Testis (tissue), 2 donors: Measurements from ENCODE around the gene HCLS1.

Experiments
- CTCF ChIP-seq, 3 experiments: fragments of 450-650 bp in 2 of 3; fragments of 200-600 bp in 1 of 3; sonication (generic) in 1 of 3; IDR thresholded peaks; one replicate each; pipeline ENCODE4 v1.5.1; 2016 to 2019; ENCODE audit warnings: antibody characterized with exemption in 3 of 3, mild to moderate bottlenecking in 2 of 3, moderate library complexity in 1 of 3
- POLR2A ChIP-seq: fragments of 450-650 bp; IDR thresholded peaks from one replicate; pipeline ENCODE4 v1.6.1; 2017; ENCODE audit warnings: antibody characterized with exemption, mild to moderate bottlenecking, moderate library complexity

- TF ChIP-seq POLR2A: no peak
- TF ChIP-seq CTCF (IDR thresholded peaks at IDR 0.05): no peak
These were observed 62.1 kb downstream of the HCLS1 start for GRCh38 chr3:121598564-121598963.
